Parietal lobe (tissue), 2 donors: Measurements from ENCODE around the gene FAM221B. TPM values are rescaled to one million over a fixed set of nuclear protein-coding genes. Genes with fewer than 3 reads are reported as not detected.

Experiments
- small RNA-seq: library from RNA; depleted of rRNA; stranded (forward); fragments of <200 nt; gene quantifications from one replicate; pipeline ENCODE3, GENCODE V24; 2014; ENCODE audit warnings: low replicate concordance
- total RNA-seq: library from RNA; depleted of rRNA; stranded (reverse); fragments of >200 nt; gene quantifications from one replicate; pipeline ENCODE4 v1.2.3, GENCODE V29; 2014

The FAM221B gene, protein sequence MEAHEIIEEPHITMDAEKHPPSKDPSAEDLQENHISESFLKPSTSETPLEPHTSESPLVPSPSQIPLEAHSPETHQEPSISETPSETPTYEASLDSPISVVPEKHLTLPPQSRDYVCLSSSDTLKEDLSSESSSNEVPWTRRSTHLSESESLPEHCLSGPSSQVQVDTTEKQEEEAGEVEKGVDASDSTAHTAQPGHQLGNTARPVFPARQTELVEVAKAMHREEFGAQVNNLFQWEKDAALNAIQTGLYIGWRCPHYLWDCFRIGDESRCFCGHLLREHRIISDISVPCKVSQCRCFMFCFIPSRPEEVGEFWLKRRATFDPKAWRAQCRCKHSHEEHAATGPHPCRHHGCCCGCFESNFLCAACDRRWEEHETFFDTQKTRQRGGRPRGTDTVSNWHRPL
- not detected for total RNA-seq

DNA sequence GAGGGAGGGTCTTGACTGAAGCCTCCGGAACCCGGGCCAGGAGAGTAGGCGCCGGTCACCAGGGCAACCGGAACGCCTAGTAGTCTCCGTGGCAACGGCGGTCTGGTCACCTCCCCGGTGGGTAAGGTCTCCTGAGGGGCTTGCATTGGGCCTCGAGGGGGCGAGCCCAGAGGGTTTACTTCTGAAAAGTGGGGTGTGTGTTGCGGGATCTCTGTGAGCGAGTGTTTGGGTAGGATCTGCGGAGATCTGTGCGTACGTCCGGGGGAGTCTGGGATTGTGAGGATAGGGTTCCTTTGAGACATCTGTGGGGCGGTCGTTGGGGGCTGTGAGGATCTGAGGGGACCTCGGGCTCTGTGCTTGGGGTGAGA lies at the start of gene FAM221B:
Gene FAM221B, minus strand, starts transcription at position 17 of the 368 bp plus-strand sequence. CDS start 2,571 bp downstream, outside the sequence.

DNA sequence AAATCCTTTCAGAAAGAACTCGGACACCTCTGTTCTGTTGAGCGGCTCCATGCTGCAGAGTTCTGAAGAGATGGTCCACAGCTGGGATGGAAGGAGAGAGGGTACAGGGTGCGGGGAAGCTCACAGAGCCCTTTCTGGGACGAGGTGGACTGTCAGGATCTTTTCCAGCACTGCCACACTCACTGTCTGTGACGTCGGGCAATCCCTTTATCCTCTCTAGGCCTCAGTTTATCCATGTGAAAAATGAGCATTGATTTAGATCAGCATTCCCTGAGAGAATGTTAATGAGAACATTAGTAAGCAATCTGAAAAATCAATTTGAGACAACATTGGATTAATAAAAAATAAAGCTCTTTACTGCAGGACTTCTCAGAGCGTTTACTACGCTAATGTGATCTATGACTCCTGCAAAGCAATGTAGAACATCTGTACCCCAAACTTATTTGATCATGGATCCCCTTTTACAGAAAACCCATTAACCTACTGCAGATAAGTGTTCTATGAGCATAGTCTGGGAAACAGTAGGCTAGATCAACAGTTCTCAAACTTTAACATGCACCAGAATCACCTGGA lies 41.9 kb upstream of the FAM221B start, which contains the start of gene OR13J1:
Gene OR13J1, minus strand, starts transcription at position 51 of the 573 bp plus-strand sequence. Its CDS starts 0 bp downstream, at position 51.

DNA sequence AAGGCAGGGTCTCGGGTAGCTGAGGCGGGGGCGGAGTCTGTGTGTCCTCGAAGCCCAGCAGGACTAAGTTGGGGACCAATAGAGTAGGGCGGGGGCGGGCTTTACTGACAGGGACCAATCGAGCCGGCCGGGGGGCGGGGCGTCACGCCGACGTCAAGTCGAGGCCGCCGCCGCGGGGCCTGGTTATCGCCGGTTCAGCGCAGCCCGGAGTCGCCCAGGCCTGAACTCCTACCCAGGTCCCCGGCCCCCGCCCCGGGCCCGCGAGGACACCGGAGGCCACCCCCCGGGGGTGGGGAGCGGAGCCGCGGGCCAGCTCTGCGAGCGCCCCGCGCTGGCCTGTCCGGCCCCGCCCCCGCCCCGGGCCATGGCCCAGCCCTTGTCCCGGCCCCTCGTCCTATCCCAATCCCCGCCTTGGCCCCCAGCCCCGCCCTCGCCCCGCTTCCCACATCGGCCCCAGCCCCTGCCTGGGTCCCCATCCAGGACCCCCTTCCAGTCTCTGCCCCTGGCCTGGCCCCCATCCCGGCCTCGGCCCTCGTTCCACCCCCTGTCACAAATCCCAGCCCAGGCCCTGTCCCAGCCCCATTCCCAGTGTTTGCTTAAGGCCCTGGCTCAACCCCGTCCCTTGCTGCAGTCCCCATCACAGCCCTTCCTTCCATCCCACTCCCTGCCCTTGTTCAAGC lies 692 bp upstream of the FAM221B start, which contains the start of gene TMEM8B:
Gene TMEM8B, plus strand, starts transcription at position 145 of the 680 bp plus-strand sequence. Its CDS starts 220 bp downstream, at position 365.

DNA sequence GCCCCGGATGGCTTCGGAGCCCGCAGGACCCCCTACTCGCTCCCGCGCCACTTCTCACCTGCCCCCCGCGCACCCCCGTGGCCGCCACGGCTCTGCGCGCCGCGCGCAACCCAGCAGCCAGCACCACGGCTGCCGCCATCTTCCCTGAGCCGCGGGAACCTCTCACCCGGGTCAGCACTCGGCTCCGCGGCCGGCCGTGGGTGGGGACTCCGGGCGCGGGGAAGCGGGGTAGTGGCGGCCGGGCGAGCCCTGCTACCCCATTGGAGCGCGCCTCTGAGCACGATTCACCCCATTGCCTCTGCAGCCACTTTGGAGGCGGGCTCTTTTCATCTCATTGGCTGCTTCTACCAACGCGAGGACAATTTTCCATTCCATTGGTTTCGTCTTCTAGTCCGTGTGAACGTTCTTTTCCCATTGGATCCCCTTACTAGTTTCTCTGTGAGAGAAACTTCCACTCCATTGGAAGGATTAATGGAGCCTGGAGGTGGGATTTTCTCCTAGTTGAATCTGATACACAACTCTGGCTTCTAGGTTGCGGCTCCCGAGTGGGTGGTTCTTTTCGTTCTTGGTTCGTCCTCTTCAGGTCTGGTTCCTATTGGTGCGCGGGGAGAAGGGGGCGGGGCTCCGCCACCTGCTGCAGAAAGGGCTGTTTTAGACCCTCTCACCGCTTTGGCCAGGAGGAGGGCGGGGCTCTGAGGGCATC lies 13.5 kb downstream of the FAM221B start, which contains the start of gene HINT2:
Gene HINT2, minus strand, starts transcription at position 202 of the 703 bp plus-strand sequence. Its CDS starts 63 bp downstream, at position 139.

DNA sequence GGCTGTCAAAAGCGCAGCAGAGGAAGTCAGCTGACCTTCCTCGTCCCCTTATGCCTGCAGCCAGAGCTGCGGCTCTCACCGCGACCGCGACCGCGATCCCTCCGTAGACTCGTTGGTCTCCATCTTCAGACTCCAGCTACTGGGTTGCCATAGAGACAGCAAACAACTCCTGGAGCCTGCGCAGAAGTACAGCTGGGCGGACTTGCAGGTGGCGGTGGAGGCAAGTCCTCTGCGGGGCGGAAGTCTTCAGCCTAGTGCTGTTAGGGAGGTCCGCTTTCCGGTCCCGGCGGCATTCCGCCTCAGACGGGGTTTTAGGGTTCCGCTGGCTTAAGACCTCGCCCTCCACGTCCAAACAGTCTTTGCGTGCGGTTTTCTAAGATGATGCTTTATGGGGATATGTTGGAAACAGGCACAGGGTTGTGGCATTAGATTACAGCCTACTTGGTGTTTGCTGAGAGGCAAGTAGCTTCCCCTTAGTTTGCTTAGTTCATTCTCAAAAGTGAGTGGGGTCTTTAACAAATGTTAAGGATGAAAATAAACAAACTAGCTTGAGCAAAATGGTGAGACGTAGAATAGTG lies 16.4 kb downstream of the FAM221B start, which contains the start of gene SPAG8:
Gene SPAG8, minus strand, starts transcription at position 238 of the 578 bp plus-strand sequence. Its CDS starts 115 bp downstream, at position 123.

DNA sequence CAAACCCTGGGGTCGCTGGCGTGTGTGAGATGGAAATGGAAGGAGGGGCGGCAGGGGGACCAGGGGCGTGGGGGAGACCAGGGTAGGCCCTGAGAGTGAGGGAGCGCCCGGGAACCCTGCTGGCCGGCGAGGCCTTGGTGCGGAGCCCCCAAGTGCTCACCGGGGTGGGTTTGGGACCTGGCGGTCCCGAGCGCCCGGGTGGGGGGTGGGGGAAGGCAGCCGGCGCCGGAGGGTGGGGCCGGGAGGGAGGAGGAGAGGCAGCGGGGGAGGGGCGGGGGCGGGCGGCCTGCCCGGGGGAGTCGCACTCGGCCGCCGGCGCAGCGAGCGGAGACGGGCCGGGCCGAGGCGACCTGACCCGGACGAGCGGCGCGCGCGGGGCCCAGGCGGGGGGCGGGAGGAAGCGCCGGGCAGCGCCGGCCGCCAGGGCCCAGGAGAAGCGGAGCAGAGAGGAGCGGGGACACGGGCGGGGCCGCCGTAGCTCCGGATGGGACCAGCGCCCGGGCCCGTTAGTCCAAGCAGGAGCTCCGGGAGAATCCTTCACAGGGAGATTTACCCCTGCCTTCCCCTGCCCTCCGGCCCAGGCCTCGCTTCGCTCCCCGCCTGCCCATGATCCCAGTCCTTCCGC lies 37.1 kb downstream of the FAM221B start, which contains the start of gene NPR2:
Gene NPR2, plus strand, starts transcription at position 295 of the 625 bp plus-strand sequence. CDS start 818 bp downstream, outside the sequence.

Small RNA genes lying within 50 kb of the gene (small RNA-seq; reads per million reads assigned to genes)
- gene HINT2, result not detected

Other genes with a start within 250 kb of the FAM221B start
- 19.1 TPM for gene TESK1, start 223.5 kb downstream of the FAM221B start, total RNA-seq
- not detected for gene CD72, start 210.3 kb downstream of the FAM221B start, total RNA-seq
- not detected for gene SIT1, start 177.8 kb downstream of the FAM221B start, total RNA-seq
- gene RMRP, start 170.7 kb downstream of the FAM221B start, total RNA-seq, result 78,439 TPM
- gene CCDC107, start 170.4 kb downstream of the FAM221B start, total RNA-seq, result 9.7 TPM
- 0.31 TPM for gene ARHGEF39, start 163.5 kb downstream of the FAM221B start, total RNA-seq
- not detected for gene CA9, start 154.8 kb downstream of the FAM221B start, total RNA-seq
- 15.7 TPM for gene TPM2, start 138.8 kb downstream of the FAM221B start, total RNA-seq
- gene TLN1, start 96.5 kb downstream of the FAM221B start, total RNA-seq, result 26.6 TPM
- 30.0 TPM for gene CREB3, start 96.1 kb downstream of the FAM221B start, total RNA-seq
- gene GBA2, start 79.5 kb downstream of the FAM221B start, total RNA-seq, result 92.0 TPM
- 20.0 TPM for gene RGP1, start 79.4 kb downstream of the FAM221B start, total RNA-seq
- not detected for gene MSMP, start 74.5 kb downstream of the FAM221B start, total RNA-seq
- gene NPR2, start 37.1 kb downstream of the FAM221B start, total RNA-seq, result 19.4 TPM
- gene SPAG8, start 16.5 kb downstream of the FAM221B start, total RNA-seq, result 4.1 TPM
- gene HINT2, start 13.7 kb downstream of the FAM221B start, total RNA-seq, result 7.8 TPM
- gene TMEM8B, start 496 bp upstream of the FAM221B start, total RNA-seq, result 12.5 TPM
- gene OR13J1, start 41.7 kb upstream of the FAM221B start, total RNA-seq, result not detected
- gene HRCT1, start 77.5 kb upstream of the FAM221B start, total RNA-seq, result 0.63 TPM
- gene SPAAR, start 80.8 kb upstream of the FAM221B start, total RNA-seq, result 0.31 TPM
- not detected for gene OR2S2, start 129.4 kb upstream of the FAM221B start, total RNA-seq
- 13.5 TPM for gene RECK, start 208.2 kb upstream of the FAM221B start, total RNA-seq